C4-2B (cell line): ENCODE results near the gene HIVEP3.

ENCODE experiments used
- CTCF ChIP-seq: fragments of 450-650 bp; conservative IDR thresholded peaks from 2 replicates; pipeline ENCODE4 v1.5.1; 2017; ENCODE audit warnings: mild to moderate bottlenecking
- ZFX ChIP-seq: fragments of 450-650 bp; IDR thresholded peaks from 2 replicates; pipeline ENCODE4 v1.6.1; 2017

GRCh38 chr1:41689139-41689538 lies 229.6 kb downstream of the HIVEP3 start:
- TF ChIP-seq CTCF (no peak), ZFX (no peak)
